ENCODE data around the gene ASB9. TPM values are rescaled to one million over a fixed set of nuclear protein-coding genes. Genes with fewer than 3 reads are reported as not detected.
"Not testable (repeated sequence)": the region's sequence is repeated elsewhere in the genome, so short reads cannot be mapped to it uniquely, and the experiment has no call there.

ASB9 gene
- total and polyA plus RNA-seq, 3 experiments from 2014 or later = 0.18 to 0.71 TPM; not detected in 1

- peaks cover 0 to 8% of the 10 kb centered on the region in 2 donors for H3K27me3 Mint-ChIP-seq
- no peak for DNase-seq
- no peaks in the 10 kb centered on the region for H3K36me3 ChIP-seq (ENCODE audit: insufficient read depth, low read length)
- H3K4me3 ChIP-seq (ENCODE audit: low read length) = no peak overlapping the region
- H3K4me1 Mint-ChIP-seq = peaks cover 0 to 5% (median 5%) of the 10 kb centered on the region in 3 donors
- no peaks in the 10 kb centered on the region for H3K36me3 Mint-ChIP-seq
- H3K27ac Mint-ChIP-seq = no peak overlapping the region
- no peaks in the 10 kb centered on the region for H3K9me3 Mint-ChIP-seq
- ChIA-PET POLR2A (no interaction called here), CTCF (interaction anchor here (1.0 kb wide), 1 partner anchor 9 kb away, joined by 3 read pairs; no protein-coding TSS in a partner anchor)
- no peak overlapping the region for H3K27ac ChIP-seq (ENCODE audit: low read depth, low read length)
- H3K9me3 ChIP-seq (ENCODE audit: low read length) = no peaks in the 10 kb centered on the region
- no peak overlapping the region for H3K4me3 Mint-ChIP-seq
- H3K27me3 ChIP-seq (ENCODE audit: insufficient read depth, low read length, poor library complexity, severe bottlenecking) = no peaks in the 10 kb centered on the region
- H3K4me1 ChIP-seq (ENCODE audit: insufficient read depth, low read length) = no peaks in the 10 kb centered on the region
These were observed 30.3 kb upstream of the ASB9 start for GRCh38 chrX:15299941-15300851.

GRCh38 chrX:15298780-15299179 is 28.9 kb upstream of the ASB9 start:
- H3K36me3 ChIP-seq (ENCODE audit: insufficient read depth, low read length) = no peaks in the 10 kb centered on the region
- no peaks in the 10 kb centered on the region for H3K4me1 ChIP-seq (ENCODE audit: insufficient read depth, low read length)
- H3K4me1 Mint-ChIP-seq = peaks cover 0 to 5% (median 5%) of the 10 kb centered on the region in 3 donors
- peaks cover 0 to 8% of the 10 kb centered on the region in 2 donors for H3K27me3 Mint-ChIP-seq
- no peaks in the 10 kb centered on the region for H3K9me3 ChIP-seq (ENCODE audit: low read length)
- no peaks in the 10 kb centered on the region for H3K9me3 Mint-ChIP-seq
- H3K27ac ChIP-seq (ENCODE audit: low read depth, low read length) = no peak overlapping the region
- no peaks in the 10 kb centered on the region for H3K27me3 ChIP-seq (ENCODE audit: insufficient read depth, low read length, poor library complexity, severe bottlenecking)
- DNase-seq = no peak
- no peaks in the 10 kb centered on the region for H3K36me3 Mint-ChIP-seq
- CTCF ChIA-PET = no interaction called here
- no peak overlapping the region for H3K27ac Mint-ChIP-seq
- POLR2A ChIA-PET = no interaction called here
- no peak overlapping the region for H3K4me3 Mint-ChIP-seq
- no peak overlapping the region for H3K4me3 ChIP-seq (ENCODE audit: low read length)

GRCh38 chrX:15298201-15298600 is 28.3 kb upstream of the ASB9 start:
- no peaks in the 10 kb centered on the region for H3K36me3 Mint-ChIP-seq
- H3K27ac ChIP-seq (ENCODE audit: low read depth, low read length) = no peak overlapping the region
- no peak overlapping the region for H3K27ac Mint-ChIP-seq
- no peaks in the 10 kb centered on the region for H3K9me3 Mint-ChIP-seq
- no peaks in the 10 kb centered on the region for H3K27me3 ChIP-seq (ENCODE audit: insufficient read depth, low read length, poor library complexity, severe bottlenecking)
- no peaks in the 10 kb centered on the region for H3K36me3 ChIP-seq (ENCODE audit: insufficient read depth, low read length)
- H3K4me1 ChIP-seq (ENCODE audit: insufficient read depth, low read length) = no peaks in the 10 kb centered on the region
- POLR2A ChIA-PET = no interaction called here
- H3K4me1 Mint-ChIP-seq = peaks cover 0 to 5% (median 5%) of the 10 kb centered on the region in 3 donors
- CTCF ChIA-PET = no interaction called here
- H3K4me3 Mint-ChIP-seq = no peak overlapping the region
- no peaks in the 10 kb centered on the region for H3K9me3 ChIP-seq (ENCODE audit: low read length)
- no peak overlapping the region for H3K4me3 ChIP-seq (ENCODE audit: low read length)
- peaks cover 3 to 8% of the 10 kb centered on the region in 2 donors for H3K27me3 Mint-ChIP-seq
- DNase-seq = no peak

GRCh38 chrX:15293451-15293850 is 23.6 kb upstream of the ASB9 start:
- DNase-seq = no peak
- Mint-ChIP-seq H3K4me3 (no peak overlapping the region), H3K4me1 (no peaks in the 10 kb centered on the region), H3K27ac (no peak overlapping the region), H3K27me3 (peaks cover 3 to 9% of the 10 kb centered on the region in 2 donors), H3K36me3 (no peaks in the 10 kb centered on the region), H3K9me3 (no peaks in the 10 kb centered on the region)
- H3K36me3 ChIP-seq (ENCODE audit: insufficient read depth, low read length) = no peaks in the 10 kb centered on the region
- H3K9me3 ChIP-seq (ENCODE audit: low read length) = no peaks in the 10 kb centered on the region
- CTCF ChIA-PET = no interaction called here
- H3K27me3 ChIP-seq (ENCODE audit: insufficient read depth, low read length, poor library complexity, severe bottlenecking) = no peaks in the 10 kb centered on the region
- no peak overlapping the region for H3K27ac ChIP-seq (ENCODE audit: low read depth, low read length)
- POLR2A ChIA-PET = no interaction called here
- H3K4me1 ChIP-seq (ENCODE audit: insufficient read depth, low read length) = no peaks in the 10 kb centered on the region
- no peak overlapping the region for H3K4me3 ChIP-seq (ENCODE audit: low read length)

GRCh38 chrX:15292861-15293260 is 23.0 kb upstream of the ASB9 start:
- no peak for DNase-seq
- H3K27me3 Mint-ChIP-seq = peaks cover 3 to 9% of the 10 kb centered on the region in 2 donors
- no peak overlapping the region for H3K27ac Mint-ChIP-seq
- Histone ChIP-seq H3K9me3 (ENCODE audit: low read length) (no peaks in the 10 kb centered on the region), H3K4me1 (ENCODE audit: insufficient read depth, low read length) (no peaks in the 10 kb centered on the region), H3K27me3 (ENCODE audit: insufficient read depth, low read length, poor library complexity, severe bottlenecking) (no peaks in the 10 kb centered on the region), H3K27ac (ENCODE audit: low read depth, low read length) (no peak overlapping the region), H3K36me3 (ENCODE audit: insufficient read depth, low read length) (no peaks in the 10 kb centered on the region), H3K4me3 (ENCODE audit: low read length) (no peak overlapping the region)
- ChIA-PET POLR2A (no interaction called here), CTCF (no interaction called here)
- no peaks in the 10 kb centered on the region for H3K4me1 Mint-ChIP-seq
- no peak overlapping the region for H3K4me3 Mint-ChIP-seq
- H3K36me3 Mint-ChIP-seq = no peaks in the 10 kb centered on the region
- H3K9me3 Mint-ChIP-seq = no peaks in the 10 kb centered on the region

GRCh38 chrX:15277604-15278003 is 7.7 kb upstream of the ASB9 start:
- no peaks in the 10 kb centered on the region for H3K36me3 Mint-ChIP-seq
- no peak for DNase-seq
- H3K4me3 Mint-ChIP-seq = no peak overlapping the region
- H3K27me3 ChIP-seq (ENCODE audit: insufficient read depth, low read length, poor library complexity, severe bottlenecking) = no peaks in the 10 kb centered on the region
- H3K4me3 ChIP-seq (ENCODE audit: low read length) = no peak overlapping the region
- H3K27ac Mint-ChIP-seq = no peak overlapping the region
- POLR2A ChIA-PET = no interaction called here
- H3K27me3 Mint-ChIP-seq = peaks cover 0 to 15% of the 10 kb centered on the region in 2 donors
- no peaks in the 10 kb centered on the region for H3K4me1 ChIP-seq (ENCODE audit: insufficient read depth, low read length)
- peaks cover 0 to 2% (median 0%) of the 10 kb centered on the region in 5 donors for H3K9me3 Mint-ChIP-seq
- no peaks in the 10 kb centered on the region for H3K9me3 ChIP-seq (ENCODE audit: low read length)
- CTCF ChIA-PET = no interaction called here
- H3K4me1 Mint-ChIP-seq = no peaks in the 10 kb centered on the region
- no peaks in the 10 kb centered on the region for H3K36me3 ChIP-seq (ENCODE audit: insufficient read depth, low read length)
- no peak overlapping the region for H3K27ac ChIP-seq (ENCODE audit: low read depth, low read length)

- H3K27ac Mint-ChIP-seq = peak overlapping the region in 1 of 8 donors; percentile 9
- peaks cover 1 to 6% of the 10 kb centered on the region in 2 donors for H3K27me3 Mint-ChIP-seq
- Histone ChIP-seq H3K9me3 (ENCODE audit: low read length) (no peaks in the 10 kb centered on the region), H3K36me3 (ENCODE audit: insufficient read depth, low read length) (no peaks in the 10 kb centered on the region), H3K4me1 (ENCODE audit: insufficient read depth, low read length) (no peaks in the 10 kb centered on the region), H3K27me3 (ENCODE audit: insufficient read depth, low read length, poor library complexity, severe bottlenecking) (no peaks in the 10 kb centered on the region), H3K27ac (ENCODE audit: low read depth, low read length) (no peak overlapping the region), H3K4me3 (ENCODE audit: low read length) (no peak overlapping the region)
- no peak overlapping the region for H3K4me3 Mint-ChIP-seq
- POLR2A ChIA-PET = no interaction called here
- DNase-seq = no peak
- CTCF ChIA-PET = no interaction called here
- peaks cover 0 to 5% (median 4%) of the 10 kb centered on the region in 3 donors for H3K4me1 Mint-ChIP-seq
- H3K36me3 Mint-ChIP-seq = no peaks in the 10 kb centered on the region
- H3K9me3 Mint-ChIP-seq = peaks cover 0 to 2% (median 0%) of the 10 kb centered on the region in 5 donors
These were observed 5.1 kb upstream of the ASB9 start for GRCh38 chrX:15274946-15275345.

- H3K4me1 ChIP-seq (ENCODE audit: insufficient read depth, low read length); H3K36me3 ChIP-seq (ENCODE audit: insufficient read depth, low read length); POLR2A ChIA-PET; H3K4me3 ChIP-seq (ENCODE audit: low read length); CTCF ChIA-PET; H3K27me3 ChIP-seq (ENCODE audit: insufficient read depth, low read length, poor library complexity, severe bottlenecking); DNase-seq; H3K27me3 Mint-ChIP-seq; H3K9me3 ChIP-seq (ENCODE audit: low read length); H3K4me3 Mint-ChIP-seq; H3K9me3 Mint-ChIP-seq; H3K27ac ChIP-seq (ENCODE audit: low read depth, low read length); H3K36me3 Mint-ChIP-seq; H3K27ac Mint-ChIP-seq: not testable (repeated sequence)
- peaks cover 4 to 11% (median 8%) of the 10 kb centered on the region in 3 donors for H3K4me1 Mint-ChIP-seq
These were observed 3.4 kb upstream of the ASB9 start for GRCh38 chrX:15273275-15273674.
